Glutamatergic neuron (in vitro differentiated cells): Measurements from ENCODE around the gene PPP1R3D. TPM values are rescaled to one million over a fixed set of nuclear protein-coding genes. Genes with fewer than 3 reads are reported as not detected.
"Not testable (repeated sequence)": the region's sequence is repeated elsewhere in the genome, so short reads cannot be mapped to it uniquely, and the experiment has no call there.

ENCODE experiments used
- DNase-seq: peaks from one replicate; pipeline ENCODE4 v3.0.0; 2022
- H3K27ac Mint-ChIP-seq: one replicate; pipeline ENCODE4 v1.8.0; 2020; ENCODE audit warnings: mild to moderate bottlenecking, mixed read lengths, inconsistent platforms; ENCODE audit not compliant: unreplicated experiment
- H3K27me3 Mint-ChIP-seq: one replicate; pipeline ENCODE4 v1.8.0; 2020; ENCODE audit warnings: mild to moderate bottlenecking, moderate library complexity, mixed read lengths, inconsistent platforms; ENCODE audit not compliant: unreplicated experiment
- H3K36me3 Mint-ChIP-seq: one replicate; pipeline ENCODE4 v1.8.0; 2020; ENCODE audit warnings: mild to moderate bottlenecking, mixed read lengths, inconsistent platforms; ENCODE audit not compliant: unreplicated experiment
- H3K4me1 Mint-ChIP-seq: one replicate; pipeline ENCODE4 v1.8.0; 2020; ENCODE audit warnings: mild to moderate bottlenecking, low read depth, mixed read lengths, inconsistent platforms; ENCODE audit not compliant: unreplicated experiment
- H3K4me3 Mint-ChIP-seq: one replicate; pipeline ENCODE4 v1.8.0; 2020; ENCODE audit warnings: mild to moderate bottlenecking, mixed read lengths, inconsistent platforms; ENCODE audit not compliant: unreplicated experiment
- H3K9me3 Mint-ChIP-seq: one replicate; pipeline ENCODE4 v1.8.0; 2020; ENCODE audit warnings: mild to moderate bottlenecking, moderate library complexity, mixed read lengths, inconsistent platforms; ENCODE audit not compliant: unreplicated experiment
- total RNA-seq: library from RNA; stranded (reverse); fragmentation: NEBNext Ultra II Directional; extraction: Animal tissue kit (Norgen Biotek cat#: 25700); gene quantifications from one replicate; pipeline ENCODE4 v1.2.1, GENCODE V29; 2021; ENCODE audit not compliant: unreplicated experiment
- TF ChIP-seq, protein P1 (sequence below): fragments of 200-600 bp; sonication (generic); IDR thresholded peaks from one replicate; pipeline ENCODE4 v1.5.0; 2021; ENCODE audit not compliant: partially characterized antibody, unreplicated experiment

The PPP1R3D gene
- total RNA-seq, 1 donor from 2014 or later: 1.3 TPM

- Mint-ChIP-seq H3K4me1 (no peaks in the 10 kb centered on the region), H3K27ac (no peak within 1 kb of the TSS), H3K36me3 (no peaks in the 10 kb centered on the region), H3K4me3 (no peak within 1 kb of the TSS), H3K27me3 (no peaks in the 10 kb centered on the region), H3K9me3 (no peaks in the 10 kb centered on the region)
- TF ChIP-seq, protein P1, sequence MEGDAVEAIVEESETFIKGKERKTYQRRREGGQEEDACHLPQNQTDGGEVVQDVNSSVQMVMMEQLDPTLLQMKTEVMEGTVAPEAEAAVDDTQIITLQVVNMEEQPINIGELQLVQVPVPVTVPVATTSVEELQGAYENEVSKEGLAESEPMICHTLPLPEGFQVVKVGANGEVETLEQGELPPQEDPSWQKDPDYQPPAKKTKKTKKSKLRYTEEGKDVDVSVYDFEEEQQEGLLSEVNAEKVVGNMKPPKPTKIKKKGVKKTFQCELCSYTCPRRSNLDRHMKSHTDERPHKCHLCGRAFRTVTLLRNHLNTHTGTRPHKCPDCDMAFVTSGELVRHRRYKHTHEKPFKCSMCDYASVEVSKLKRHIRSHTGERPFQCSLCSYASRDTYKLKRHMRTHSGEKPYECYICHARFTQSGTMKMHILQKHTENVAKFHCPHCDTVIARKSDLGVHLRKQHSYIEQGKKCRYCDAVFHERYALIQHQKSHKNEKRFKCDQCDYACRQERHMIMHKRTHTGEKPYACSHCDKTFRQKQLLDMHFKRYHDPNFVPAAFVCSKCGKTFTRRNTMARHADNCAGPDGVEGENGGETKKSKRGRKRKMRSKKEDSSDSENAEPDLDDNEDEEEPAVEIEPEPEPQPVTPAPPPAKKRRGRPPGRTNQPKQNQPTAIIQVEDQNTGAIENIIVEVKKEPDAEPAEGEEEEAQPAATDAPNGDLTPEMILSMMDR: no peak
- no peak for DNase-seq
Measured at GRCh38 chr20:59958123-59958522, 18.0 kb upstream of the PPP1R3D start, which contains the start of gene CDH26. TSS of gene CDH26 (plus strand) at chr20:59958423. CDS start at chr20:59958727, 304 bp downstream.

DNA sequence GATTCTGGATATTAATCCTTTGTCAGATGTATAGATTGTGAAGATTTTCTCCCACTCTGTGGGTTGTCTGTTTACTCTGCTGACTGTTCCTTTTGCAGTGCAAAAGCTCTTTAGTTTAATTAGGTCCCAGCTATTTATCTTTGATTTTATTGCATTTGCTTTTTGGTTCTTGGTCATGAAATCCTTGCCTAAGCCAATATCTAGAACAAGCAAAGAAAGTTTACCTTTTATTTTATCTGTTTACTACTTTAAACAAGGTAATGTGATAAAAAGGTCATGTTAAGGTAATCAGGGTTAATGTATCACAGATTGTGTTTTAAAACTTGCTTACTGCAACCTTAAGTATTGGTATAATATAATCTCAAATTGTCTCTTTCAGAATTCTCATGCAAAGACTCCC lies 17.5 kb upstream of the PPP1R3D start:
- not testable (repeated sequence) for H3K4me3 Mint-ChIP-seq, H3K4me1 Mint-ChIP-seq, H3K9me3 Mint-ChIP-seq, H3K36me3 Mint-ChIP-seq, DNase-seq, H3K27ac Mint-ChIP-seq, H3K27me3 Mint-ChIP-seq

- H3K9me3 Mint-ChIP-seq: peaks cover 1% of the 10 kb centered on the region
- H3K27ac Mint-ChIP-seq: no peak overlapping the region
- no peak for DNase-seq
- H3K27me3 Mint-ChIP-seq: no peaks in the 10 kb centered on the region
- H3K36me3 Mint-ChIP-seq: no peaks in the 10 kb centered on the region
- TF ChIP-seq, protein P1: no peak
- H3K4me1 Mint-ChIP-seq: peaks cover 14% of the 10 kb centered on the region
- H3K4me3 Mint-ChIP-seq: no peak overlapping the region
Measured at GRCh38 chr20:59955131-59955796, 15.2 kb upstream of the PPP1R3D start.

GRCh38 chr20:59954718-59955117 lies 14.6 kb upstream of the PPP1R3D start:
- TF ChIP-seq, protein P1: no peak
- H3K27me3 Mint-ChIP-seq: no peaks in the 10 kb centered on the region
- H3K4me1 Mint-ChIP-seq: peaks cover 14% of the 10 kb centered on the region
- no peaks in the 10 kb centered on the region for H3K36me3 Mint-ChIP-seq
- H3K4me3 Mint-ChIP-seq: no peak overlapping the region
- peaks cover 1% of the 10 kb centered on the region for H3K9me3 Mint-ChIP-seq
- DNase-seq: no peak
- no peak overlapping the region for H3K27ac Mint-ChIP-seq

DNA sequence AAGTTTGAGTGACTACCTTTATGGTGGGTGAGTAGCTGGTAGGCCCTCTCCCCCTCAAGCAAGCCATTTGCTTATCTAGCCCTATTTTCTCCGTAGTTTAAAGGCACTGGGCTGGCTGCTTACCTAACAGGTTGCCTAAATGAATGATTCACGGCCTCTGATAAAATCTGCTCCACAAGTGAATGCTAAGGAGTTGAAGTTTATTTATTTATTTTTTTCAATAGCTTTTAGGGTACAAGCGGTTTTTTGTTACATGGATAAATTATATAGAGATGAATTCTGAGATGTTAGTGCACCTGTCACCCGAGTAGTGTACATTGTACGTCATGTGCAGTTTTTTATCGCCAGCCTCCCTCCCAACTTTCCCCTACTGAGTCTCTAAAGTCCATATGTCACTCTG lies 9.8 kb upstream of the PPP1R3D start:
- Mint-ChIP-seq H3K27me3 (no peaks in the 10 kb centered on the region), H3K27ac (no peak overlapping the region), H3K9me3 (peaks cover 1% of the 10 kb centered on the region), H3K4me1 (peaks cover 22% of the 10 kb centered on the region), H3K36me3 (no peaks in the 10 kb centered on the region), H3K4me3 (no peak overlapping the region)
- TF ChIP-seq, protein P1: no peak
- DNase-seq: no peak
